Hepatocyte (in vitro differentiated cells): ENCODE results near the gene NAE1. TPM values are rescaled to one million over a fixed set of nuclear protein-coding genes. Genes with fewer than 3 reads are reported as not detected.
"Not testable (repeated sequence)": the region's sequence is repeated elsewhere in the genome, so short reads cannot be mapped to it uniquely, and the experiment has no call there.

Experiments used
- DNase-seq: peaks from one replicate; pipeline ENCODE4 v3.0.0-alpha.2; 2016; ENCODE audit warnings: low spot score
- H2AFZ ChIP-seq: fragments of 200-600 bp; sonication (generic); 2 replicates; pipeline ENCODE4 v1.6.0; 2016; ENCODE audit warnings: antibody characterized with exemption, mild to moderate bottlenecking
- H3K27ac ChIP-seq: fragments of 200-600 bp; sonication (generic); 2 replicates; pipeline ENCODE4 v1.5.1; 2016; ENCODE audit warnings: mild to moderate bottlenecking
- H3K27me3 ChIP-seq: fragments of 200-600 bp; sonication (generic); 2 replicates; pipeline ENCODE4 v1.6.1; 2016
- H3K36me3 ChIP-seq: fragments of 200-600 bp; sonication (generic); replicated peaks from 2 replicates; pipeline ENCODE4 v1.5.1; 2016; ENCODE audit warnings: low read depth; ENCODE audit not compliant: insufficient read depth
- H3K4me1 ChIP-seq: fragments of 200-600 bp; sonication (generic); 2 replicates; pipeline ENCODE4 v1.5.1; 2016; ENCODE audit warnings: mild to moderate bottlenecking, moderate library complexity; ENCODE audit not compliant: insufficient read depth
- H3K4me2 ChIP-seq: fragments of 200-600 bp; sonication (generic); 2 replicates; pipeline ENCODE4 v1.6.0; 2016
- H3K4me3 ChIP-seq: fragments of 200-600 bp; sonication (generic); 2 replicates; pipeline ENCODE4 v1.5.1; 2016; ENCODE audit warnings: mild to moderate bottlenecking
- H3K79me2 ChIP-seq: fragments of 200-600 bp; sonication (generic); 2 replicates; pipeline ENCODE4 v1.6.0; 2017; ENCODE audit warnings: mild to moderate bottlenecking
- H3K9me2 ChIP-seq: fragments of 200-600 bp; sonication (generic); replicated peaks from 2 replicates; pipeline ENCODE4 v1.6.0; 2017; ENCODE audit warnings: mild to moderate bottlenecking; ENCODE audit not compliant: insufficient read depth
- H3K9me3 ChIP-seq: fragments of 200-600 bp; sonication (generic); 2 replicates; pipeline ENCODE4 v1.5.1; 2016; ENCODE audit warnings: low read depth, mild to moderate bottlenecking
- H4K20me1 ChIP-seq: fragments of 200-600 bp; sonication (generic); 2 replicates; pipeline ENCODE4 v1.6.0; 2016; ENCODE audit warnings: mild to moderate bottlenecking; ENCODE audit not compliant: insufficient read depth, poor library complexity, severe bottlenecking
- EZH2 ChIP-seq: fragments of 200-600 bp; sonication (generic); IDR thresholded peaks from 2 replicates; pipeline ENCODE4 v1.6.1; 2016; ENCODE audit warnings: antibody characterized with exemption, mild to moderate bottlenecking, borderline replicate concordance
- EZH2phosphoT487 ChIP-seq: fragments of 200-600 bp; sonication (generic); IDR thresholded peaks from one replicate; pipeline ENCODE4 v1.6.1; 2018; ENCODE audit warnings: antibody characterized with exemption, mild to moderate bottlenecking, low read depth, moderate library complexity; ENCODE audit not compliant: unreplicated experiment, severe bottlenecking
- WGBS: methylation state at CpG from one replicate; pipeline ENCODE4 v1.1.6; 2016; ENCODE audit warnings: low lambda C conversion rate; ENCODE audit errors: missing lambda C conversion rate; 5-methylcytosine and 5-hydroxymethylcytosine counted together
- polyA plus RNA-seq: library from polyadenylated mRNA; unstranded; fragments of >200 nt; fragmentation: Nextera tagmentation; extraction: Ambion mirVana; gene quantifications from 2 replicates; pipeline ENCODE4 v1.2.1, GENCODE V29; 2016
- total RNA-seq: library from RNA; depleted of rRNA; stranded (reverse); fragments of >200 nt; gene quantifications from 2 replicates; pipeline ENCODE4 v1.2.3, GENCODE V29; 2014
- TF ChIP-seq, protein P1 (sequence below): fragments of 200-600 bp; sonication (generic); IDR thresholded peaks from 2 replicates; pipeline ENCODE4 v1.5.1; 2016; ENCODE audit warnings: antibody characterized with exemption, mild to moderate bottlenecking; ENCODE audit not compliant: poor library complexity

NAE1 gene
- total and polyA plus RNA-seq, 2 experiments from 2014 or later, result 60.3 to 68.5 TPM

DNA sequence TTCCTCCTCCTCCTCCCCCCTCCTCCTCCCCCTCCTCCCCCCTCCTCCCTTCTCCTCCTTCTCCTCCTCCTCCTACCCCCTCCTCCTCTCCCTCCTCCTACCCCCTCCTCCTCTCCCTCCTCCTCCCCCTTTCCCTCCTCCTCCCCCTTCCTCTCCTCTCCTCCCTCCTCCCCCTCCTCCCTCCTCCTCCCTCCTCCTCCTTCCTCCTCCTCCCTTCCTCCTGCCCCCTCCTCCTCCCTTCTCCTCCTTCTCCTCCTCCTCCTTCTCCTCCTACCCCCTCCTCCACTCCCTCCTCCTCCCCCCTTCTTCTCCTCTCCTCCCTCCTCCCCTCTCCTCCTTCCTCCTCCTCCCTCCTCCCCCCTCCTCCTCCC lies 42.9 kb upstream of the NAE1 start:
- Histone ChIP-seq H2AFZ (no peak overlapping the region), H3K27me3 (no peaks in the 10 kb centered on the region), H3K4me1 (peaks cover 3% of the 10 kb centered on the region), H3K36me3 (no peaks in the 10 kb centered on the region), H3K4me3 (no peak overlapping the region), H4K20me1 (no peaks in the 10 kb centered on the region), H3K27ac (no peak overlapping the region), H3K79me2 (no peaks in the 10 kb centered on the region), H3K9me3 (no peaks in the 10 kb centered on the region), H3K9me2 (no peaks in the 10 kb centered on the region), H3K4me2 (no peak overlapping the region)
- TF ChIP-seq EZH2phosphoT487 (no peak), EZH2 (no peak)
- TF ChIP-seq, protein P1, sequence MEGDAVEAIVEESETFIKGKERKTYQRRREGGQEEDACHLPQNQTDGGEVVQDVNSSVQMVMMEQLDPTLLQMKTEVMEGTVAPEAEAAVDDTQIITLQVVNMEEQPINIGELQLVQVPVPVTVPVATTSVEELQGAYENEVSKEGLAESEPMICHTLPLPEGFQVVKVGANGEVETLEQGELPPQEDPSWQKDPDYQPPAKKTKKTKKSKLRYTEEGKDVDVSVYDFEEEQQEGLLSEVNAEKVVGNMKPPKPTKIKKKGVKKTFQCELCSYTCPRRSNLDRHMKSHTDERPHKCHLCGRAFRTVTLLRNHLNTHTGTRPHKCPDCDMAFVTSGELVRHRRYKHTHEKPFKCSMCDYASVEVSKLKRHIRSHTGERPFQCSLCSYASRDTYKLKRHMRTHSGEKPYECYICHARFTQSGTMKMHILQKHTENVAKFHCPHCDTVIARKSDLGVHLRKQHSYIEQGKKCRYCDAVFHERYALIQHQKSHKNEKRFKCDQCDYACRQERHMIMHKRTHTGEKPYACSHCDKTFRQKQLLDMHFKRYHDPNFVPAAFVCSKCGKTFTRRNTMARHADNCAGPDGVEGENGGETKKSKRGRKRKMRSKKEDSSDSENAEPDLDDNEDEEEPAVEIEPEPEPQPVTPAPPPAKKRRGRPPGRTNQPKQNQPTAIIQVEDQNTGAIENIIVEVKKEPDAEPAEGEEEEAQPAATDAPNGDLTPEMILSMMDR, result no peak
- no peak for DNase-seq

DNA sequence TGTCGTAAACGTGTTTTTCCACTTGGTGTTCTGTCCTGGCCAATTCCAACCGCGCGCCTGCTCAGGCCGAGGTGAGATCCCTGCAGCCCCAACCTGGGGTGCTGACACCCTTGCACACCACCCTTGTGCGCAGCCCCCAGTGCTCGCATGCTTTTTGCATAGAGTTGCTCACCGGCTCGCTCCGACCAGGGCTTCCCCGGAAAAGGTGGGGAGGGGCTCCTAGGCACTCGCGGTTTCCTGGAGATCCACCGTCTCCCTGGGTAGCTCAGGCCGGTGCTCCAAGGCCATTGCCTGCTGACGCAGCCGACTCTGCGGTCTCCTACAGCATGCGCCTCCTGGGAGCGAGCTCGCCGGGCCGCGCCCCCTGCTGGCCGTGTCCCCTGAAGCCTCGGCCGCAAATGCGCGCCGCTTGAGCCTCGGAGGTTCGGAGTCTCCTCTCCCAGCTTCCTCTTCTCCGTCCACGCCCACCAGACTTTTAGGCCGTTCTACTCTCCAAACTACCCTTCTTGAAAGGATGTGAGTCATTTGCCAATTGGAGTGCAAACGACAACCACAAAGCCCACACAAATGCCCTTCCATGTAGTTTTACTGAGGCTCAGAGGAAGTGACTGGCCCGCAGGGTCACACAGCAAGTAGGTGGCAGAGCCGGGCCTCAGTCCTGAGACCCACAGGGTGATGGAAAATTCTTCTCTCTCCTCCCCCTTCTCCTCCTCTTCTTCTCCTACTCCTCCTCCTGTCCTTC lies 42.3 kb upstream of the NAE1 start:
- WGBS, result 6% methylated on average over 37 of the region's 39 CpGs
- Histone ChIP-seq H3K4me3 (no peak overlapping the region), H3K4me2 (peak overlapping the region; percentile 82), H3K27ac (peak overlapping the region; percentile 39), H3K4me1 (peaks cover 3% of the 10 kb centered on the region), H3K9me3 (no peaks in the 10 kb centered on the region), H3K9me2 (no peaks in the 10 kb centered on the region), H3K36me3 (no peaks in the 10 kb centered on the region), H3K79me2 (no peaks in the 10 kb centered on the region), H3K27me3 (no peaks in the 10 kb centered on the region), H4K20me1 (no peaks in the 10 kb centered on the region), H2AFZ (peak overlapping the region; percentile 73)
- DNase-seq, result peak; percentile 94
- TF ChIP-seq, protein P1, result peak; percentile 96
- TF ChIP-seq EZH2phosphoT487 (no peak), EZH2 (no peak)

DNA sequence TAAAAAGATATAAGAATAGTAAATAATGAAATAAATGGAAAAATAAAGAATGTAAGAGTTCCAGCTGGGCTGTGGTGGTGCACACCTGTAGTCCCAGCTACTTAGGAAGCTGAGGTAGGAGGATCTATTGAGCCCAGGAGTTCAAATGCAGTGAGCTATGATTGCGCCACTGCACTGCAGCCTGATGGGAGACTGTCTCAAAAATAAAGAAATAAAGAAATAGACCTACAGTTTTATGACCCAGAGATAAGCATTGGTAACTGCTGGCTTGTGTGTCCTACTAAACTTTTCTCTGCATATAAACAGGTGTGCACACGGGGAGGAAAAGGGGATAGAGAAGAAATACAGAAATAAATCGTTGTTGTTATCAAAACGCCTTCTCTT lies 41.8 kb upstream of the NAE1 start:
- Histone ChIP-seq H3K4me3 (no peak overlapping the region), H3K27ac (peak overlapping the region; percentile 39), H3K36me3 (no peaks in the 10 kb centered on the region), H2AFZ (peak overlapping the region; percentile 73), H3K4me1 (peaks cover 3% of the 10 kb centered on the region), H3K27me3 (no peaks in the 10 kb centered on the region), H4K20me1 (no peaks in the 10 kb centered on the region), H3K9me2 (no peaks in the 10 kb centered on the region), H3K4me2 (peak overlapping the region; percentile 82), H3K9me3 (no peaks in the 10 kb centered on the region), H3K79me2 (no peaks in the 10 kb centered on the region)
- 68% methylated on average over 4 of the region's 4 CpGs for WGBS
- TF ChIP-seq EZH2phosphoT487, result no peak
- TF ChIP-seq, protein P1, result no peak
- TF ChIP-seq EZH2, result no peak
- no peak for DNase-seq

DNA sequence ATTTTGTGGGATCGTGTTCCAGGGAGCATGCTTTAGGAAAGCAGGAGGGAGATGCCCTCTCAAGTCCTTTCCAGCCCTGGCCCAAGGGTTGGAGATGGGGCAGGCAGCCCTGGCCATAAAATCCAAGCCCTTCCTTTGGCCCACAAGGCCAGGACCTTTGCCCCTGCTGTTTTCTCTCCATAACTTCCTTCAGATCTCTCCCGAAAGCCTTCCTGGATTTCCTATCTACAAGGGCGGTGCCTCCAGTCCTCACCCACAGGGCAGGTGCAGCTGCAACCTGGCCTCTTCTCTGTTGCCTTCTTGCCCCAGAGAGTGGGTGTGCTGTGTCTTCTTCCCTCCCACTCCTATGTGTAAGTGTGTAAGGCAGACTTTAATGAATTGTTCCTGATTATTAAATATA lies 41.1 kb upstream of the NAE1 start:
- Histone ChIP-seq H3K36me3 (no peaks in the 10 kb centered on the region), H3K79me2 (no peaks in the 10 kb centered on the region), H3K4me1 (peaks cover 3% of the 10 kb centered on the region), H3K4me2 (peak overlapping the region; percentile 2), H3K9me2 (no peaks in the 10 kb centered on the region), H2AFZ (no peak overlapping the region), H4K20me1 (no peaks in the 10 kb centered on the region), H3K4me3 (no peak overlapping the region), H3K9me3 (no peaks in the 10 kb centered on the region), H3K27me3 (no peaks in the 10 kb centered on the region), H3K27ac (peak overlapping the region; percentile 38)
- TF ChIP-seq EZH2phosphoT487, result no peak
- no peak for TF ChIP-seq EZH2
- TF ChIP-seq, protein P1, result no peak
- peak; percentile 27 for DNase-seq
- 71% methylated on average over 3 of the region's 3 CpGs for WGBS

DNA sequence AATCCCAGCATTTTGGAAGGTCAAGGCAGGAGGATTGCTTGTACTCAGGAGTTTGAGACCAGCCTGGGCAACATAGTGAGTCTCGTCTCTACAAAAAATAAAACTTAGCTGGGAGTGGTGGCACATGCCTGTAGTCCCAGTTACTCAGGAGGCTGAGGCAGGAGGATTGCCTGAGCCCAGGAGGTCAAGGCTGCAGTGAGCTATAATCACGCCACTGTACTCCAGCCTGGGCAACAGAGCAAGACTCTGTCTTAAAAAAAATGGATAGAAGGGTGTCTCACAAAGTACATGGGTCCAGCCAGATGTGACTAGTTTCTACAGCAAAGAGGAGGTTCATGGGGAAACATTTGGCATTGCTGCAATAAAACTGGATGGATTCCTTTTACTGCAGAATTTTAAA lies 40.6 kb upstream of the NAE1 start:
- Histone ChIP-seq H3K4me2 (peak overlapping the region; percentile 2), H3K27ac (peak overlapping the region; percentile 38)
- not testable (repeated sequence) for H3K79me2 ChIP-seq, H3K4me3 ChIP-seq, H3K9me2 ChIP-seq, H3K36me3 ChIP-seq, DNase-seq, H2AFZ ChIP-seq, H3K9me3 ChIP-seq, H3K4me1 ChIP-seq, H3K27me3 ChIP-seq, H4K20me1 ChIP-seq
- WGBS, result 88% methylated on average over 2 of the region's 2 CpGs
